DMS 273 treated with DMSO at 0.1 percent for 48 hours (cell line): Measurements from ENCODE around the gene TRIM61.
A peak's percentile ranks its signal among the peaks of the same experiment; 100 is the strongest.
"Not testable (repeated sequence)": the region's sequence is repeated elsewhere in the genome, so short reads cannot be mapped to it uniquely, and the experiment has no call there.

Experiments
- DNase-seq: peaks from one replicate; lab custom pipeline; 2025; lab: John Stamatoyannopoulos, UW

TRIM61 gene

DNA sequence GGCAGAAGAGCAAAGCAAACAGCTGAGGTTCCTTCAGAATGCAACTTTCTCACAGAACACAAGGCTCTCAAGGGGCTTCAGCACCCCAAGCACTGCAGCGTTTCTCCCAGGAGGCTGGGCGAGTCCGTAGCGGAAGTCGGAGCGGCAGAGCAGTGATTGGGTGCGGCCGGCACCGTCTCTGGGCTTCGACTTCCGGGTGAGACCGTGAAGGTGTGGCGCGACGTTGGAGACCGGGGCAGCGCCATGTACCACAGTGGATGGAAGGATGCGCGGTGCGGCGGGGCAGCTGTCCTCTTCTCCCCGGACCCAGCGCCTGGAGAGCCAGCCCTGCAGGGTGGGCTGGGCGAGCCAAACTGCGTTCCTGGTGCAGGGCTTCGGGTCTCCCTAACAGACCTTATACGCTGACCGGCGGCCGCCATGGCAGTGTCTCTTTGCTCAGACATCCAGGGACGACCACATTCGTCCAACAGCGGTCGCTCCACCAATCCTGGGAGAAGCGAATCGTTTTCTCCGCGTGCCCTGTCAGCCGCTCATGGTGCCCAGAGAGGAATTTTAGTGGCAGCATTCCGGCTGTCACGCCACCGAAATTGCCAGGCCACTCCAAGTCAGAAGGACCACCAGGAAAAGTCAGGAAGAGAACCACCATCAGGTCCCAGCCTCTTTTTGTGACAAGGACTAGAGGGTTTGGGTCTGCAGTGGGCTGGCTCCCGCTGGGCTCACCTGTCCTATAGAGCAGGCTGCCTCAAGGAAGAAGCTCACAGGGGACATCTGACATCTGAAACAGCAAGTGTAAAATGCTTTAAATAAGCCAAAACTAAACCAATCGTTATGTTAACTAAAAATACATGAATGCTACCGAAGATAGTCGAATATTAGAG, 20.5 kb downstream of the TRIM61 start:
- DNase-seq = peak; percentile 23

GRCh38 chr4:164955107-164955805, 22.2 kb downstream of the TRIM61 start:
- no peak for DNase-seq

DNA sequence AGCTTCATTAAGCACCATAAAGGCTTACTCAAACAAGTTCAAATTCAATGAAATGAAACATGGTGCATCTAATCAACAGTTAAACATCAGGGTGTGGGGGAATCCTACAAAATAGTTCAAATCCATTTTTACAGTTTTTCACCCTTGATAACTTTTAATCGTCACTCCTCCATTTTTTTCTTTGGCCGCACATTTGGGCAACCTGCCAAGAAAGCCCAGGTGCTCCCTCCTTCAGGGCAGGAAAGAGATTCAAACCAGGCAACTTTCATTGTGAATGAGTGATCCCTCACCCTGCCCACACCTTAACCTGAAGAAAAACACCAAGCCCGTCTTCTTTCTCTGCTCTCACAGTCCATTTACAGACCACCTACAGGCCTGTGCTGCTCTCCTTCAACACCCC, 24.9 kb downstream of the TRIM61 start:
- no peak for DNase-seq

- DNase-seq = no peak
Observed at GRCh38 chr4:164949448-164950143, 27.9 kb downstream of the TRIM61 start.

DNA sequence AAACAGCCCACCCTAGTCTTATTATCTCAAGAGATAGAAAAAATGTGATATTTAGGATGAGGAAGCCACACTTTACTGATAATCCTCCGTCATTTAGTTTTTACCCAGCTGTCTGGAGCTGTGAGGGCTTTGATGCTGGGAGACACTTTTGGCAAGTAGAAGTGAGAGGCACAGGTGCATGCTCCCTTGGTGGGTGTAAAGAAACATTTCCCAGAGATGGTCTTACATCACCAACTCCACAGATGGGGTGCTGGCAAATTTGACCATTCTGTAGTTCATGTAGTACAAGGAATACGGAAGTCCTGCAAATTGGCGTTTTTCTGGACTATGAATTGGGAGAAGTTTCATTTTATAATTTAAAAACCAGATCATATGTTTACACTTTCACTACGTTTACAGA, 28.5 kb downstream of the TRIM61 start:
- DNase-seq = no peak

GRCh38 chr4:164948006-164948405, 29.5 kb downstream of the TRIM61 start:
- DNase-seq = not testable (repeated sequence)

DNA sequence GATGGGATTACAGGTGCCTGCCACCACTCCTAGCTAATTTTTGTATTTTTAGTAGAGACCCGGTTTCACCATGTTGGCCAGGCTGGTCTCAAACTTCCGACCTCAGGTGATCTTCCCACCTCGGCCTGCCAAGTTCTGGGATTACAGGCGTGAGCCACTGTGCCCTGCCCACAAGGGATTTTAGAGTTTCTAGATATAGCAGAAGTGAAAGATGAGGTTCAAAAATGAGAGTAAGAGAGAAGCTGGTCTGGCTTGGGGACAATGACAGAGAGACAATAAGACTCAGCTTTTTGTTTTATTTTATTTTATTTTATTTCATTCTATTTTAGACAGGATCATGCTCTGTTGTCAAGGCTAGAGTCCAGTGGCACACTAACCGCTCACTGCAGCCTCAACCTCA, 30.6 kb downstream of the TRIM61 start:
- DNase-seq = no peak

GRCh38 chr4:164945146-164945545, 32.3 kb downstream of the TRIM61 start:
- no peak for DNase-seq

DNA sequence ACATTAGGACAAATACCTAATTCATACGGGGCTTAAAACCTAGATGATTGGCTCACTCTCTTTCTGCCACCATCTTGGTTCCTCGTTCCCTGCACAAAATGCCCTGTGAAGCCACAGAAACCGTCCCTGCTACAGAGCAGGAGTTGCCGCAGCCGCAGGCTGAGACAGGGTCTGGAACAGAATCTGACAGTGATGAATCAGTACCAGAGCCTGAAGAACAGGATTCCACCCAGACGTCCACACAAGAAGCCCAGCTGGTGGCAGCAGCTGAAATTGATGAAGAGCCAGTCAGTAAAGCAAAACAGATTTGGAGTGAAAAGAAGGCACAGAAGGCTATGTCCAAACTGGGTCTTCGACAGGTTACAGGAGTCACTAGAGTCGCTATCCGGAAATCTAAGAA, 34.3 kb downstream of the TRIM61 start:
- DNase-seq = no peak

DNA sequence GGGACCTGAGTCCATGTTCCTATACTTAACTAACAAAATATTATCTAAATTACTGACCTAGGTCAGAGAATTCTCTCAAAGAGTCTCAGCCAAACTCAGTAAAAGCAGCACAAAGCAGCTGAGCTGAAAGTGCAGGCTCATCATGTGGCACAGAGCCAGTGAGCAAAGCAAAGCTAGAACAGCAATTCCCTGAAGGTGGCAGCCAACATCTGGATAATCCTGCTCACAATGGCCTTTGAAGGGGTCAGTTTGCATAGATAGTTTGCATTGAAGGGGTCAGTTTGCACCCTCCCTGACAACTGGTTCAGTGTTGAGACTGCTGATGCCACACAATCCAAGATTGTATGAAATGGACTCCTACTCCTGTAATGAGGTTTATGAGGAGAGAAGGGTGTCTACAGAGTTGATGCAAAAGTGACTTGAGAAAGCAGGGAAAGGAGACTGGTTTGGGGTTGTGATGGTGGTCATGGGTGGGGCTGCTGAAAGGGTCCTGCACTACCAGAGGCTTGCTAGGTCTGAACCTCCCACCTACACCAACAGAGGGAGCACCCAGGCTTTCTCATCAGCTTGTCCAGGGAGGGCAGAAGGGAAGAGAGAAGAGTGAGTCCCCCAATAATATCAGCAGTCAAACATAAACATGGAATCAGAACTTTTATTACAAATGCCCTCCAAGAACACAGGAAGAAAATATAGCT, 39.7 kb downstream of the TRIM61 start:
- no peak for DNase-seq

DNA sequence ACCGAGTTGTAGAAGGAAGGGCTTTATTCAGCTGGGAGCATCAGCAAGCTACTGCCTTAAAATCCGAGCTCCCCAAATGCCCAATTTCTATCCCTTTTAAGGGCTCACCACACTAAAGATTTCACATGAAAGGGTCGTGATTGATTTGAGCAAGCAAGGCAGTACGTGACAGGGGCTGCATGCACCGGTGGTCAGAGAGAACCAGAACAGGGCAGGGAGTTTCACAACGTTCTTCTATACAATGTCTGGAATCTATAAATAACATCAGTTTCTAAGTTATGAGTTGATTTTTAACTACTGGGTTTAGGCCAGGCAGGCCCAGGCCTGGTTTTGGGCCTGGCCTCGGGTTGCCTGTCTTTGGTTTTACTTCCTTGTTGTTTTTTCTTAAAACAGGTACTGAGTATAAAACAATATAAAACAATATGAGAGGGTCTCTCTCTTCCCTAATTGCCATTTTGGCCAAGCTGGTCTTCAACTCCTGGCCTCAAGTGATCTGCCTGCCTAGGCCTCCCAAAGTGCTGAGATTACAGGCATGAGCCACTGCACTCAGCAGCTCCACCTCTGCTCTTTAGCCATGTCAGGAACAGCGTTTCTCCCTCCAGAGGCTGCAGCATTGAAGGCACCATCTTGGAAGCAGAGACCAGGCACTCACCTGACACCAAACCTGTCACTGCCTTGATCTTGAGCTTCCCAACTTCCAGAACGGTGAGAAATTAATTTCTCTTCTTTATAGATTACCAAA, 41.4 kb downstream of the TRIM61 start:
- DNase-seq = not testable (repeated sequence)

GRCh38 chr4:164935363-164935762, 42.1 kb downstream of the TRIM61 start:
- DNase-seq = no peak

DNA sequence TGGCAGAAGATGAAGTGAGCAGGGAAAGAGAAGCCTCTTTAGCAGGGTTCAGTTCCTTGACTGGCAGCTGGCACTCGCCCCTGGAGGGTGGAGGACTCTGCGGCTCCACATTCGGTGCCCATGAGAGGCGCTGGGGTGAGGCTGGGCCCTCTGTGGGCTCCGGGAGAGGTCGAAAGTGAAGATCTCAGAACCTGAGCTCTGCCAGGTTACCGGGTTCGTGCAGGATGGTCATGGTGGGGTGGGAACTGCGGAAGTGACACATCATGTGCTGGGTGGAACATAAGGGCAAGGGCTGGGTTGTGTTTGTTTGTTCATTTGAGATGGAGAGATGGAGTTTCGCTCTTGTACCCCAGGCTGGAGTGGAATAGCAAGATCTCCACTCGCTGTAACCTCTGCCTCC, 44.2 kb downstream of the TRIM61 start:
- DNase-seq = no peak

DNA sequence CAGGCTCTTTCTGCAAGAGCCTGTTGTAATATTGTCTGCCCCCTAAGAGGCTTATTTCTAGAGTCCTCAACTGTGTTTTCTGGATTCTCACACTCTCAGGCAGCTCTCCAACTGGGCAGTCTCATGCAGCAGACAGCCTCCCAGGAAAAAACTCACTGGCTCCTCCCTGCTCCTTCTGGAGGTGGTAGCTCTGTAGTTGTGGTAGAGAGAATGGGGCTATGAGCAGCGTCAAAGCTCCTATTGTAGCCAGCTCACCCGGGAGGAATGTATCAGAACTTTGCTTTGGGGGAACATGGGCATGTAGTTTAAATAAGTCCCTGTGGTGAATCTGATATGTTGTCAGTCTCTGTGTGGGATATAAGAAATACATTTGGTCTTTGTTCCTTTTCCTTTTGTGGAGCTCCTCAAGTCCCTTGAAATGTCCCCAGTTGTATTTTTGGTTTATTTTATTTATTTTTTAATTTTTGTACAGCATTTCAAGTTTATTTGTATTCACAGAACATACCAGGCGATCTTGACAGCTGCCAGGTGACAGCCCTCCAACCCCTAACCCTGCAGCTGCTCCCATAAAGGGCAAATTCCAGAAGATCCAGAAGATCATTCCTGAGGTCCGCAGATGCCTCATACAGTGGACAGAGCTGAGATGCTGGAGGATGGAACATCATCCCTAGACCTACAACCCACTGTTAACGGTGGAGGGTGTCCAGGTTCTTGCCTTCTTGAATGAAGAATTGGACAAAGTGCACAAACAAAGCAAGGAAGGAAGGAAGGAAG, 45.7 kb downstream of the TRIM61 start:
- no peak for DNase-seq

DNA sequence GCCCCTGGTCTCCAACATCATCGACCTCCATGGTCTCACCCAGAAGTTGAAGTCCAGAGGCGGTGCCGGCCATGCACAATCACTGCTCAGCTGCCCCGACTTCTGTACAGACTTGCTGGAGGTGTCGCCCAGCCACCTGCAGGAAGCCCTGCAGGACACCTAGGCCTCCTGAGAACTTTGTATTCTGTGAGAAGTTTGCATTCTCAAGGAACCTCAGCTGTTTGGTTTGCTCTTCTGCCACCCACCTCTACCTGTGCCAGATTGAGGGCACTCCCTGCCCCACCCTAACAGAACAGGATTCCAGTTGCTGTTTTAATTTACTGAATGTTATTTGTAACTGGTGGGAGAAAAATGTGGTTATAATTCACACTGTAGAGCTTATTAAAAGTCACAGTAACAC, 46.8 kb downstream of the TRIM61 start:
- no peak for DNase-seq

DNA sequence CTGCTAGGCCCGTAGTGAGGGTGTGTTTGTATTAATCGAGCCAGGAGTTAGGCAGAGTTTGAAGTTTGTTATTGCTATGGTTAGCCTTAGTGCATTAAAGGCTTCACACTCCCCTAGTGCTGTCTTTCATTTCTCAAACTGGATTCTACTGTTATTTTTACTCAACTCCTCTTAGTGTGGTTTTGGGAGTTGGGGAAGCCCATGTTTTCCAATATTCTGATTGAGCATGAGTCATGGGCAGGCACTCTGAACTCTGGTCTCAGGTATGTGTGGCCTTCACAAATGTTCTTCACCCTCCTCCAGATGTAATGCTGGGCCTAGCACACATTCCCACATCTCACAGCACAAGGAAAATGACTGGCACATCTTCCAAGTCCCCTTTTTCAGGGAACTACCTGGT, 50.4 kb downstream of the TRIM61 start:
- DNase-seq = not testable (repeated sequence)

DNA sequence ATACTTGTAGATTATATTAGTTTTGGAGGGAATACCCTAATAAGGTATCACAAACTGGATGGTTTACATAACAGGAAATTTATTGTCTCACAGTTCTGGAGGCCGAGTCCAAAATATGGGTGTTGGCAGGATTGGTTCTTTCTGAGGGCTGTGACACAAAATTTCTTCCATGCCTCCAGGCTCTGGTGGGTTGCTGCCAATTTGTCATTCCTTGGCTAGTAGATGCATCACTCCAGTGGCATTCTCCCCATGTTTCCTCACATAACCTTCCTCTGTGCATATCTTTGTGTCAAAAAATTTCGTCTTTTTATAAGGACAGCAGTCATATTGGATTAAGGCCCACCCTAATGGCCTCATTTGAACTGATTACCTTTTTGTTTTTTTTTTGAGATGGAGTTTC, 51.2 kb downstream of the TRIM61 start:
- no peak for DNase-seq

DNA sequence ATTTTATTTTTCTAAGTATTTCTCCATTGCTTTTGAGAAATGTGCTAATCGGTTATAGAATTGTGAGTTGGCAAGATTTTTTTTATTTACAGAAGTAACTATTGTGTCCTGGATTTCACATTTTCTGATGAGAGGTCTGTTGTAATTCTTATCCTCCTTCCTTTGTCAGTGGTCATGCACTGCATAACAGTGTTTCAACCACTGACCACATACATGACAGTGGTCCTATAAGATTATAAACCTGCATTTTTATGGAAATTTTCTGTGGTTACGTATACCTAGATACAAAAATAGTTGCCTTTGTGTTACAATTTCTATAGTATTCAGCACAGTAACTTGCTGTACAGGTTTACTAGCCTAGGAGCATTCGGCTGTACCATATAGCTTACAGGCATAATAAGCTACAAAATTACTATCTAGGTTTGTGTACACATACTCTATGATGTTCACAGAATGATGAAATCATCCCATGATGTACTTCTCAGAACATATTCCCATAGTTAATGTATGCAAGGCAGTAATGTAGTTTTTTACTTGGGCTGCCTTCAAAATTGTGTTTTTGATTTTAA, 52.7 kb downstream of the TRIM61 start:
- DNase-seq = no peak

DNA sequence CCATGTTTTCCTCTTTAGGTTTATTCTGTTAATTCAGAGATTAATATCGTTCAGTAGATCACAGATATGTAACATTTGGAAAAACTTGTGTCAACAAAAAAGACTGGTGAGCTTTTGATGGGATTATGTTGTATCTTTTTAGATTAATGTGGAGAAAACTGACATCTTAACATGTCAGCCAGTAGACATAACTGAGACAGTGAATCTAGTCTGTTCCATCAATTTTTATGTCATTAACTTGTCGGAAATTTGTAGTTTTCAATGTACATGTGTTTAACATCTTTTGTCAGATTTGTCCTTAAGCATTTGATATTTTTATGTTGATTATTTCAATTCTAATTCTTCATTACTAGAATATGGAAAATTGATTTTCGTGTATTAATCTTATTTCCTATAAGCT, 58.5 kb downstream of the TRIM61 start:
- no peak for DNase-seq
